GM12878 (cell line): ENCODE measurements around the gene CAMTA1. TPM values are rescaled to one million over a fixed set of nuclear protein-coding genes. Genes with fewer than 3 reads are reported as not detected.

Source experiments
- ATAC-seq: fragments of 200-7000 bp; cut with Tn5 transposase; 3 replicates; pipeline ENCODE4 v1.9.1; 2020; ENCODE audit warnings: mild to moderate bottlenecking, moderate library complexity
- BruUV-seq: library from RNA; stranded (reverse); fragments of 400-500 nt; replicated peaks from 2 replicates; lab custom pipeline; 2021; lab: Mats Ljungman, UMichigan
- CTCF ChIA-PET: fragments of 300-600 bp; sonication (Branson Sonifier 250); formaldehyde crosslinking; extraction: SDS; loops from one replicate; lab custom pipeline; 2021; ENCODE audit warnings: inconsistent platforms; lab: Yijun Ruan, JAX
- POLR2A ChIA-PET: fragments of 350-600 bp; formaldehyde crosslinking; extraction: SDS; loops from one replicate; lab custom pipeline; 2021; ENCODE audit warnings: inconsistent platforms; lab: Charles Lee
- RAD21 ChIA-PET: fragments of 300-600 bp; sonication (Branson Sonifier 250); formaldehyde crosslinking; loops from one replicate; lab custom pipeline; 2023; ENCODE audit warnings: antibody characterized with exemption; ENCODE audit not compliant: unreplicated experiment; lab: Charles Lee
- SMC1A ChIA-PET: fragments of 300-600 bp; sonication (Branson Sonifier 250); formaldehyde crosslinking; loops from one replicate; lab custom pipeline; 2023; ENCODE audit not compliant: unreplicated experiment, uncharacterized antibody; lab: Charles Lee
- DNase-seq: peaks from one replicate; pipeline ENCODE4 v3.0.0-alpha.2; 2011; ENCODE audit warnings: low read depth, low spot score
- FAIRE-seq: peaks from 3 replicates; lab custom pipeline; 2011; peaks lifted over from hg19 to GRCh38; lab: Jason Lieb, UNC
- H2AFZ ChIP-seq: 2 replicates; pipeline ENCODE4 v1.6.0; 2011; ENCODE audit warnings: low read depth, low read length, control low read depth; ENCODE audit not compliant: control insufficient read depth
- H3K27ac ChIP-seq: 2 replicates; pipeline ENCODE4 v1.5.1; 2011; ENCODE audit warnings: control low read depth; ENCODE audit not compliant: control insufficient read depth, insufficient read depth
- H3K27me3 ChIP-seq, 2 experiments: replicated peaks in 1 of 2; 2 replicates each; pipeline versions ENCODE4 v1.6.0 to v1.6.1; 2011; ENCODE audit warnings: low read length in 1 of 2; ENCODE audit not compliant: control insufficient read depth in 2 of 2, insufficient read depth in 2 of 2
- H3K36me3 ChIP-seq, 2 experiments: 2 replicates each; pipeline ENCODE4 v1.5.1; 2011; ENCODE audit warnings: low read length in 1 of 2; ENCODE audit not compliant: control insufficient read depth in 2 of 2, insufficient read depth in 2 of 2
- H3K4me1 ChIP-seq: 2 replicates; pipeline ENCODE4 v1.6.1; 2011; ENCODE audit warnings: mild to moderate bottlenecking, low read length, moderate library complexity, mixed read lengths; ENCODE audit not compliant: control insufficient read depth, insufficient read depth
- H3K4me2 ChIP-seq: 2 replicates; pipeline ENCODE4 v1.6.0; 2011; ENCODE audit warnings: control low read depth; ENCODE audit not compliant: control insufficient read depth, insufficient read depth
- H3K4me3 ChIP-seq: fragments of 200-600 bp; sonication (generic); 2 replicates; pipeline ENCODE4 v1.5.1; 2016
- H3K79me2 ChIP-seq: 2 replicates; pipeline ENCODE4 v1.6.0; 2011; ENCODE audit warnings: low read length; ENCODE audit not compliant: control insufficient read depth, insufficient read depth
- H3K9ac ChIP-seq: 2 replicates; pipeline ENCODE4 v1.8.0; 2011; ENCODE audit warnings: low read length, control low read depth, mixed read lengths; ENCODE audit not compliant: control insufficient read depth, insufficient read depth
- H3K9me3 ChIP-seq: replicated peaks from 3 replicates; pipeline ENCODE4 v1.5.1; 2011; ENCODE audit warnings: mild to moderate bottlenecking, low read length; ENCODE audit not compliant: control insufficient read depth, insufficient read depth
- H4K20me1 ChIP-seq: 2 replicates; pipeline ENCODE4 v1.6.0; 2011; ENCODE audit not compliant: control insufficient read depth, insufficient read depth
- BCLAF1 ChIP-seq: fragments of 450-650 bp; IDR thresholded peaks from 2 replicates; pipeline ENCODE4 v1.6.1; 2017; ENCODE audit warnings: antibody characterized with exemption, mild to moderate bottlenecking, moderate library complexity
- HDGF ChIP-seq: fragments of 450-650 bp; IDR thresholded peaks from 2 replicates; pipeline ENCODE4 v1.6.1; 2016; ENCODE audit warnings: antibody characterized with exemption
- POLR2AphosphoS5 ChIP-seq: IDR thresholded peaks from 2 replicates; pipeline ENCODE4 v1.6.1; 2011; ENCODE audit warnings: mild to moderate bottlenecking, low read length, inconsistent platforms
- RELA ChIP-seq: fragments of 450-650 bp; IDR thresholded peaks from 2 replicates; pipeline ENCODE4 v1.8.0; 2014; ENCODE audit warnings: borderline replicate concordance; ENCODE audit not compliant: partially characterized antibody
- WGBS: methylation state at CpG from one replicate; pipeline ENCODE4 v1.1.6; 2016; ENCODE audit warnings: low lambda C conversion rate; ENCODE audit not compliant: insufficient replicate concordance, insufficient coverage; ENCODE audit errors: missing lambda C conversion rate; 5-methylcytosine and 5-hydroxymethylcytosine counted together
- in situ Hi-C: fragments of 300-500 bp; cut with MboI; formaldehyde crosslinking; loops from 9 replicates; pipeline ENCODE4 v1.14.3; 2018; ENCODE audit warnings: mixed read lengths
- intact Hi-C: fragments of 100-400 bp; cut with micrococcal nuclease; formaldehyde crosslinking; loops from one replicate; pipeline ENCODE4 v1.14.2; 2022; ENCODE audit not compliant: unreplicated experiment
- polyA plus RNA-seq, 11 experiments: library from polyadenylated mRNA; depleted of rRNA in 4 of 11; unstranded in 6 of 11; stranded (reverse) in 5 of 11; fragments of >200 nt; fragmentation: Nextera tagmentation in 4 of 11; fragmentation: Illumina TruSeq in 1 of 11; extraction: Ambion mirVana in 4 of 11; extraction: Trizol in 1 of 11; gene quantifications; 1 replicate in 1 of 11; 2 replicates in 10 of 11; pipeline versions ENCODE4 v1.2.1 to v1.2.3, GENCODE V29; 2011 to 2016; ENCODE audit warnings: inconsistent platforms in 2 of 11, missing spikeins in 2 of 11, low read depth in 1 of 11
- total RNA-seq, 4 experiments: library from RNA; depleted of rRNA in 3 of 4; stranded (reverse); fragments of >200 nt in 3 of 4; fragmentation: Illumina TruSeq in 1 of 4; extraction: Trizol in 1 of 4; gene quantifications; 2 replicates each; pipeline versions ENCODE4 v1.2.1 to v1.2.3, GENCODE V29; 2013 to 2021

Gene CAMTA1
- total and polyA plus RNA-seq, 10 of the 15 experiments (the other 5 are each of a cell fraction or from before 2014, with no cell fraction given), result 37.7 to 148 (median 76.4) TPM

GRCh38 chr1:7538849-7539768 is 753.9 kb downstream of the CAMTA1 start:
- H2AFZ ChIP-seq, result no peak overlapping the region
- SMC1A ChIA-PET, result no interaction called here
- no peak for DNase-seq
- no peak for FAIRE-seq
- H3K4me2 ChIP-seq, result no peak overlapping the region
- H3K27ac ChIP-seq, result no peak overlapping the region
- TF ChIP-seq RELA (no peak), HDGF (no peak), BCLAF1 (no peak), POLR2AphosphoS5 (no peak)
- H4K20me1 ChIP-seq, result no peaks in the 10 kb centered on the region
- 26% methylated on average over 10 of the region's 10 CpGs for WGBS
- in situ Hi-C loops, result no loop called here
- intact Hi-C loops, result no loop called here
- no peak for ATAC-seq
- no peaks in the 10 kb centered on the region for H3K79me2 ChIP-seq
- POLR2A ChIA-PET, result no interaction called here
- no peaks in the 10 kb centered on the region for H3K36me3 ChIP-seq
- no peak overlapping the region for H3K9ac ChIP-seq
- no peaks in the 10 kb centered on the region for H3K9me3 ChIP-seq
- no peak overlapping the region for H3K4me3 ChIP-seq
- H3K27me3 ChIP-seq, result no peaks in the 10 kb centered on the region; a peak in 1 of 4 replicates
- RAD21 ChIA-PET, result no interaction called here
- H3K4me1 ChIP-seq, result no peaks in the 10 kb centered on the region
- CTCF ChIA-PET, result interaction anchor here (1.4 kb wide), 1 partner anchor 136 kb away, joined by 3 read pairs; no protein-coding TSS in a partner anchor
- no TSS peak for BruUV-seq
